Nephron (organoid): Measurements from ENCODE around the gene SHBG.
"Not testable (repeated sequence)": the region's sequence is repeated elsewhere in the genome, so short reads cannot be mapped to it uniquely, and the experiment has no call there.

Experiments
- H3K27ac Mint-ChIP-seq, 3 experiments: 2 replicates each; pipeline ENCODE4 v1.8.0; 2020; ENCODE audit warnings: mixed read lengths in 3 of 3, mild to moderate bottlenecking in 2 of 3, moderate library complexity in 1 of 3
- H3K27me3 Mint-ChIP-seq: 2 replicates; pipeline ENCODE4 v1.8.0; 2021; ENCODE audit warnings: low read depth, mild to moderate bottlenecking, moderate library complexity, mixed read lengths
- H3K36me3 Mint-ChIP-seq: 2 replicates; pipeline ENCODE4 v1.8.0; 2020; ENCODE audit warnings: low read depth, mixed read lengths
- H3K4me1 Mint-ChIP-seq: 2 replicates; pipeline ENCODE4 v1.8.0; 2020; ENCODE audit warnings: mixed read lengths
- H3K4me3 Mint-ChIP-seq, 3 experiments: 2 replicates each; pipeline ENCODE4 v1.8.0; 2020; ENCODE audit warnings: mild to moderate bottlenecking in 3 of 3, mixed read lengths in 3 of 3, moderate library complexity in 2 of 3
- H3K9me3 Mint-ChIP-seq: 2 replicates; pipeline ENCODE4 v1.8.0; 2020; ENCODE audit warnings: mixed read lengths
- TF ChIP-seq, protein P1 (sequence below), 3 experiments: fragments of 200-600 bp; sonication (generic); IDR thresholded peaks; one replicate each; pipeline ENCODE4 v1.5.0; 2021; ENCODE audit warnings: antibody characterized with exemption in 3 of 3; ENCODE audit not compliant: unreplicated experiment in 3 of 3

The SHBG gene

DNA sequence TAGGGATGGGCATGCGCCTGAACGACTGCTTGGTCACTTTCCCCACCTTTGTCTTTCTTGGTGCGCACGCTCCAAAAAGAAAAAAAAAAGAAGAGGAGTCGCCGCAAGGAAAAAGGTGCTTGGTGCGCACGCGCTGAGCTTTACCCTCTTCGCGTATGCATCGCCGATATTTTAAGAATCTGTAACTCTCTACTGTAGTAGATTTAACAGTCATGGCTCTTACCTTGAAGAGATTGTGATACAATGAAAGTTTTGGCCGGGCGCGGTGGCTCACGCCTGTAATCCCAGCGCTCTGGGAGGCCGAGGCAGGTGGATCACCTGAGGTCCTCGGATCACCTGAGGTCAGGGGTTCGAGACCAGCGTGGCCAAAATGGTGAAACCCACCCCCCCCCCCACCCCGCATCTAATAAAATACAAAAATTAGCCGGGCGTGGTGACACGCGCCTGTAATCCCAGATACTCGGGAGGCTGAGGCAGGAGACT lies 14.6 kb upstream of the SHBG start:
- Mint-ChIP-seq H3K27me3 (no peaks in the 10 kb centered on the region), H3K36me3 (peaks cover 20% of the 10 kb centered on the region), H3K9me3 (no peaks in the 10 kb centered on the region), H3K4me1 (peaks cover 37% of the 10 kb centered on the region), H3K27ac (peak overlapping the region; percentile 33 to 91 (median 73)), H3K4me3 (peak overlapping the region; percentile 84 to 86 (median 86))
- TF ChIP-seq, protein P1, sequence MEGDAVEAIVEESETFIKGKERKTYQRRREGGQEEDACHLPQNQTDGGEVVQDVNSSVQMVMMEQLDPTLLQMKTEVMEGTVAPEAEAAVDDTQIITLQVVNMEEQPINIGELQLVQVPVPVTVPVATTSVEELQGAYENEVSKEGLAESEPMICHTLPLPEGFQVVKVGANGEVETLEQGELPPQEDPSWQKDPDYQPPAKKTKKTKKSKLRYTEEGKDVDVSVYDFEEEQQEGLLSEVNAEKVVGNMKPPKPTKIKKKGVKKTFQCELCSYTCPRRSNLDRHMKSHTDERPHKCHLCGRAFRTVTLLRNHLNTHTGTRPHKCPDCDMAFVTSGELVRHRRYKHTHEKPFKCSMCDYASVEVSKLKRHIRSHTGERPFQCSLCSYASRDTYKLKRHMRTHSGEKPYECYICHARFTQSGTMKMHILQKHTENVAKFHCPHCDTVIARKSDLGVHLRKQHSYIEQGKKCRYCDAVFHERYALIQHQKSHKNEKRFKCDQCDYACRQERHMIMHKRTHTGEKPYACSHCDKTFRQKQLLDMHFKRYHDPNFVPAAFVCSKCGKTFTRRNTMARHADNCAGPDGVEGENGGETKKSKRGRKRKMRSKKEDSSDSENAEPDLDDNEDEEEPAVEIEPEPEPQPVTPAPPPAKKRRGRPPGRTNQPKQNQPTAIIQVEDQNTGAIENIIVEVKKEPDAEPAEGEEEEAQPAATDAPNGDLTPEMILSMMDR (IDR thresholded peaks at IDR 0.05; ENCODE audit: unreplicated experiment in 3 of 3), result no peak

DNA sequence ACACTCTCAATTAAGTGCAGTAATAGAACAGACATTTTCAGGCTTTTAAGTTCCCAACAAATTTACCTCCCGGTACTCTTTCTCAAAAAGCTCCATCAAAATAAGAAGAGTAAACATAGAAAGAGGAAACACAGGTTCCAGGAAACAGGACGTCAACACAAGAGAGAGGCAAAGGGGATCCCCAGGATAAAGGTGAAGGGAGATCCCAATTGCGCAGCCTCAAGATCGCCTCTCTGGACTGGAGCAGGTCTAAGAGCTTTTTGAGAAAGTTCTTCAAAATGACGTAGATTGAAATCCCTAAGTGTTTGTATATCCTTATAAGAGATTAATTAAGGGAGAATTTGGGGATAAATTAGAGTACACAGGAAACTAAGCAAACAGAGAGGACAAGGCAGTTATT lies 11.3 kb upstream of the SHBG start:
- Mint-ChIP-seq H3K36me3 (no peaks in the 10 kb centered on the region), H3K27ac (peak overlapping the region in 1 of 3 experiments; percentile 2), H3K9me3 (no peaks in the 10 kb centered on the region), H3K4me3 (no peak overlapping the region), H3K27me3 (peaks cover 5% of the 10 kb centered on the region), H3K4me1 (peaks cover 5% of the 10 kb centered on the region)
- TF ChIP-seq, protein P1 (IDR thresholded peaks at IDR 0.05; ENCODE audit: unreplicated experiment in 3 of 3), result no peak

DNA sequence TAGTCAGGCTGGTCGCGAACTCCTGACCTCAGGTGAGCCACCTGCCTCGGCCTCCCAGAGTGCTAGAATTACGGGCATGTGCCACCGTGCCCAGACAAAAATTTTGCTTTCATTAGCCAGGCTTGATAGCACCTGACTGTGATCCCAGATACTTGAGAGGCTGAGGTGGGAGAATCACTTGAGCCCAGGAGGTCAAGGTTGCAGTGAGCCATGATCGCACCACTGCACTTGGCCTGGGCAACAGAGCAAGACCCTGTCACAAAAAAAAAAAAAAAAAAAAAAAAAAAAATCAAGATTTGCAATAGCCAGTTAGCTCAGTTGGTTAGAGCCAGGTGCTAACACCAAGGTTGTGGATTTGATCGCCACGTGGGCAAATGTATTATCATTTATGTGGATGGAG lies 9.1 kb upstream of the SHBG start:
- Mint-ChIP-seq H3K27ac (no peak overlapping the region), H3K4me3 (no peak overlapping the region), H3K36me3 (peaks cover 3% of the 10 kb centered on the region), H3K4me1 (no peaks in the 10 kb centered on the region), H3K9me3 (no peaks in the 10 kb centered on the region), H3K27me3 (peaks cover 5% of the 10 kb centered on the region)
- TF ChIP-seq, protein P1 (IDR thresholded peaks at IDR 0.05; ENCODE audit: unreplicated experiment in 3 of 3), result no peak

GRCh38 chr17:7623661-7624060 lies 6.3 kb upstream of the SHBG start:
- peaks cover 13% of the 10 kb centered on the region for H3K36me3 Mint-ChIP-seq
- H3K27ac Mint-ChIP-seq, result no peak overlapping the region
- H3K9me3 Mint-ChIP-seq, result no peaks in the 10 kb centered on the region
- H3K4me3 Mint-ChIP-seq, result no peak overlapping the region
- peaks cover 5% of the 10 kb centered on the region for H3K27me3 Mint-ChIP-seq
- TF ChIP-seq, protein P1 (IDR thresholded peaks at IDR 0.05; ENCODE audit: unreplicated experiment in 3 of 3), result no peak
- peaks cover 10% of the 10 kb centered on the region for H3K4me1 Mint-ChIP-seq

GRCh38 chr17:7625749-7626148 lies 4.2 kb upstream of the SHBG start:
- not testable (repeated sequence) for H3K27me3 Mint-ChIP-seq, H3K4me1 Mint-ChIP-seq, H3K9me3 Mint-ChIP-seq, H3K27ac Mint-ChIP-seq
- Mint-ChIP-seq H3K36me3 (peaks cover 13% of the 10 kb centered on the region), H3K4me3 (peak overlapping the region; percentile 73 to 98 (median 97))

GRCh38 chr17:7626307-7626706 lies 3.6 kb upstream of the SHBG start:
- no peaks in the 10 kb centered on the region for H3K9me3 Mint-ChIP-seq
- H3K27me3 Mint-ChIP-seq, result peaks cover 5% of the 10 kb centered on the region
- peaks cover 10% of the 10 kb centered on the region for H3K4me1 Mint-ChIP-seq
- H3K4me3 Mint-ChIP-seq, result peak overlapping the region; percentile 97 to 98 (median 97)
- TF ChIP-seq, protein P1 (IDR thresholded peaks at IDR 0.05; ENCODE audit: unreplicated experiment in 3 of 3), result no peak
- H3K36me3 Mint-ChIP-seq, result peaks cover 13% of the 10 kb centered on the region
- H3K27ac Mint-ChIP-seq, result peak overlapping the region; percentile 94 to 98 (median 97)
